Measurements from ENCODE around the gene METTL8.

DNA sequence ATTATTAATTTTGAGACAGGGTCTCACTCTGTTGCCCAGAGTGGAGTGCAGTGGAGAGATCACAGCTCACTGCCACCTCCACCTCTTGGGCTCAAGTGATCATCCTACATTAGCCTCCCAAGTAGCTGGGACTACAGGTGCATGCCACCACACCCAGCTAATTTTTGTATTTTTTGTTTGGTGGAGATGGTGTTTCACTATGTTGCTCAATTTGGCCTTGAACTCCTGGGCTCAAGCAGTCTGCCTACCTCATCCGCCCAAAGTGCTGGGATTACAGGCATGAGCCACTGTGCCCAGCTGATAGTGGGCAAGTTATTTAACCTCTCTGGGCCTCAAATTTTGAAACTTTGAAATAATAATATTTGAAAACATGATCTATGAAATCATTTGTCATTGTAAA lies 26.7 kb upstream of the METTL8 start:
- TF ChIP-seq POLR2A (IDR thresholded peaks at IDR 0.05; ENCODE audit: extremely low read depth, insufficient read length) (no peak), CTCF (IDR thresholded peaks at IDR 0.05; ENCODE audit: low read depth, low read length) (no peak)

All from NB4 (cell line).